Globus pallidus (tissue), 1 donor: ENCODE measurements around the gene ERN2.

Experiments used
- DNase-seq: peaks from one replicate; pipeline ENCODE4 v3.0.0-alpha.2; 2015; ENCODE audit warnings: low spot score

The ERN2 gene

DNA sequence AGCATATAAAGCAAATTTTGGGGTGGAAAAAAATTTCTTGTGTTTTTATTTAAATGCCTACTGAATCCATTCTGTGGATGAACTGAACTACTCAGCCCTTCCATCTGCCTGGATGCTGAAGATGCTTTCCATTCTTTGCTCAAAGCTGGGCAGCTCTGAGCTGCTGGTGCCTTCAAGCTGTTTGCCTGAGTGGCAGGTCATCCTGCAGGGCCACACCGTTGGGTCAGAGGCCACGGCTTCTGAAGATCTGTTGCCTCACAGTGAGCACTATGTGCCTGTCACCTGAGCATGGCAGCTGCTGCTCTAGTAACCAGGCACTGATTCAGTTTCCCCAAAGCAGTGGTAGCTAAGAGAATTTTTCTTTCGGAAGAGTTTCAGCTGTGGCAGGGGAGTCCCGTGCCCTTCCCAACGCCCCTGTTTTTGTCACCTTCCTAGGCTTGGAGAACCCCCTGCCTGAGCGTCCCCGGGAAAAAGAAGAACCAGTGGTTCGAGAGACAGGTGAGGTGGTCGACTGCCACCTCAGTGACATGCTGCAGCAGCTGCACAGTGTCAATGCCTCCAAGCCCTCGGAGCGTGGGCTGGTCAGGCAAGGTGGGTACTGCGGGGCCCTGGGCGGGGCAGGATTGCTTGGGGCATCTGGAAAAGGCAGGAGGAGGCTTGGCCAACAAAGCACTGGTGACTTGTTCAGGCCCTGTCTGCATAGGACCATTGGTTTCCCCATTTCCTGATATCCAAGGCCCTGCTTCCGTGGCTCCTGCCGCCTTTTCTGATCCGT, 25.8 kb downstream of the ERN2 start:
- no peak for DNase-seq

DNA sequence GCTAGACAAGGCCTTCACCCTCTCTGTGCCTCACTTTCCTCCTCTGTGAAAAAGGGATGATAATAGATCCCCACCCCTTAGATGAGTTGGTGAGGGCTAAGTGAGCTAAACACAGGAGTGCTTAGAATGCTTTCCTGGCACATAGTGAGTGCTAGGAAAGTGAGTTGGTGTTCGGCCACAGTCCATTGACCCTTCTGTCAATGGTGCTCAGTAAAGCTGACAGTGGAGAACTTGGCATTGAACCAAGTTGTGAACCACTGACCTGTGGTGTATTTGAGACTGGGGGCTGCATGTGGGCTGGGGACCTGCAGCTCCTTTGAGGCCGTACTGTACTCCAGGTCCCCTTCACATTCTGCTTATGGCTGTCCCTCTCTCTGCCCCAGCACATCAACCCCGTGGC, 29.5 kb downstream of the ERN2 start:
- no peak for DNase-seq

DNA sequence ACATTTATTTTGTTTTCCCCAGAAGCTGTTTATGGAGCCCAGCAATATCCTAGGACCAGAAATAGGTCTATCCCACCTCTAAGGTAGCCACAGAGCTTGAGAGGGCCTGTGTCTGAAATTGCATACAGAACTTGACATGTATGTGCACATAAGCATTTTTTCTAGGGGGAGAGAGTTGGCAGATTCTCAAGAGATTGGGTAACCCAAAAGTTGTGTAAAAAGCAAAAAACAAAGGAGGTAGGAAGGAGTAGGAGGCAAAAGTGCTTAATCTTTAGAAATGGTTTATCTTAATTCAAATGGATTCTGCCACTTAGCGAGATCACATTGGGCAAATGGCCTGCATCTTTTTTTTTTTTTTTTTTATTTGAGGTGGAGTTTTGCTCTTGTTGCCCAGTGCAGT, 30.8 kb downstream of the ERN2 start:
- DNase-seq: no peak

DNA sequence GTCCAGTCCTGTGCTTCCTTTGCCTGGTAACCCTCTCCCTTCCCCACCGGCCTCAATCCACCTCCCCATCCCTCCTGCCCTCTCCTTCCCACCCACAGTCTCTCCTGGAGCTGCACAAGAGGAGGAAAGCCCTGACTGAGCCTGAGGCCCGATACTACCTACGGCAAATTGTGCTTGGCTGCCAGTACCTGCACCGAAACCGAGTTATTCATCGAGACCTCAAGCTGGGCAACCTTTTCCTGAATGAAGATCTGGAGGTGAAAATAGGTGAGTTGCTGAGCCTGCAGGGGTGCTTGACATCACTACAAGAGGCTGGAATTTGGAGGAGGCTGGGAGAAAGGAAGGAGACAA, 33.1 kb downstream of the ERN2 start:
- DNase-seq: no peak

DNA sequence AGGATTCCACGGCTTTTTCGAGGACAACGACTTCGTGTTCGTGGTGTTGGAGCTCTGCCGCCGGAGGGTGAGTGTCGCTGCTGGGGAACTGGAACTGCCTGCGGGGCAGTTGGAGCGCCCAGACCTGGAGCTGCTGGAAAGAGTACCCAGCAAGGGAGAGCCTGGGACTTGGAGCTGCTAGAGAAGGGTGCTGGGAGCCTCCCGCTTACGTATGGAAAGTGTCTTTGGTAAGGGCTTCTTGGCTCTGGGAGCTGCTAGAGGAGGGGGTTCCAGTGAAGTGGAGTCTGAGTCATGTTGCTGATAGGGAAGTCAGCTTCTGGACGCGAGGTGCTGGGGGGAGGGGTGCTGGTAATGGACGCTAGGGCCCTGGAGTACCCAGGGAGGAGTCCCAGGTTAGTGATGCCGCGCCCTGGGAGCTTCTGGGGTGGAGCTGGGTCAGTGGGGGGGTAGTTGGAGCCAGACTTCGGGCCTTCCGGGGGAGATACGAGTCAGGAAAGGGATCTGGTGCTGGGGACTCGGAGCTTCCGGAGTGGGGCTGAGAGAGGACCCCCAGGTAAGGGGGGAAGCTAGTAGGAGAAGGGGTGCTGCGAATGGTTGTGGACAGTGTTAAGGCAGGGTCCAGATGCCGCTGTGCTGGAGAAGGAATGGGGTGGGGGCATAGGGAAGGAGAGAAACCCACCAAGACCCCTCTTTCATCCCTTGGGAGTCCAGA, 33.6 kb downstream of the ERN2 start:
- DNase-seq: no peak

DNA sequence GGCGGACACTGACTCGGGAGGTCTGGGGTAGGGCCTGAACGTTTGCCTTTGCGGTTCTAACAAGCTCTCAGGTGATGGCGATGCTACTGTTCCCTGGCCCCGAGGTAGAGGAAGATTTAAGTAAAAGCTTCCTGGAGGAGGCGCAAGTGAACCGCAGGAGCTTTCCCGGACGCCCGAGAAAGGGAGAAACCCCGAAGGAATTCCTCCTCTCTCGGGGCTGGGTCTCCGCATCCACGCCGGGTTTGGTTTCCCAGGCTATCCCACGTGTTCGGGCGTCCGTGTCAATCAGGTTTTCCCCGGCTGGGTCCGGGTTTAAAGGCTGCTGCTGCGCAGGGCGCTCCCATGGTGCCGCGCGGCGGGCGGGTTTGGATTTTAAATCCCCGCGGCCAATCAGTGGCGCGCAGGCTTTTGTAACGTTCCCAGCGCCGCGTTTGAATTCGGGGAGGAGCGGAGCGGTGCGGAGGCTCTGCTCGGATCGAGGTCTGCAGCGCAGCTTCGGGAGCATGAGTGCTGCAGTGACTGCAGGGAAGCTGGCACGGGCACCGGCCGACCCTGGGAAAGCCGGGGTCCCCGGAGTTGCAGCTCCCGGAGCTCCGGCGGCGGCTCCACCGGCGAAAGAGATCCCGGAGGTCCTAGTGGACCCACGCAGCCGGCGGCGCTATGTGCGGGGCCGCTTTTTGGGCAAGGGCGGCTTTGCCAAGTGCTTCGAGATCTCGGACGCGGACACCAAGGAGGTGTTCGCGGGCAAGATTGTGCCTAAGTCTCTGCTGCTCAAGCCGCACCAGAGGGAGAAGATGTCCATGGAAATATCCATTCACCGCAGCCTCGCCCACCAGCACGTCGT, 34.4 kb downstream of the ERN2 start, which contains the start of gene PLK1:
PLK1 (plus strand) TSS at position 460 of the 844 bp plus-strand sequence; CDS start at position 504, 44 bp downstream.
- DNase-seq: peak; percentile 40

DNA sequence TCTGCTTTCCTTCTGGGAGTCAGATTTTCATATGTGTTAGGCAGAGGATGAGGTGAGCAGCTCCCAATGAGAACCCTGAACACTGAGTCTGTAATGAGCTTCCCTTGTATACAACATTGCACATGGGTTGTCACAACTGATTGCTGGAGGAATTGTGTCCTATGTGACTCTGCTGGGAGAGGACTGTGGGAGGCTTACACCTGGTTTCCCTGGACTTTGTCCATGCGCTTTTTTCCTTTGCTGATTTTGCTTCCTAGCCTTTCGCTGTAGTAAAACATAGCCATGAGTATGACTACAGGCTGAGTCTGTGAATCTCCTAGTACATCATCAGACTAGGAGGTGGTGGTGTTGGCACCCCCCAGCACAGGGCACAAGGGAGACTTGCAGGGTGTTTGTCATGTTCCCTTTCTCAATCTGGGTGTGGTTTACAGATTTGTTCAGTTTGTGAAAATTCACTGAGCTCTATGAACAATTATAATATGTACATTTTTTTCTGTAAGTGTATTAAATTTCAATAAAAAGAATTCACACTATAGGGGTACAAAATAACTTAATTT, 36.0 kb downstream of the ERN2 start:
- DNase-seq: no peak

DNA sequence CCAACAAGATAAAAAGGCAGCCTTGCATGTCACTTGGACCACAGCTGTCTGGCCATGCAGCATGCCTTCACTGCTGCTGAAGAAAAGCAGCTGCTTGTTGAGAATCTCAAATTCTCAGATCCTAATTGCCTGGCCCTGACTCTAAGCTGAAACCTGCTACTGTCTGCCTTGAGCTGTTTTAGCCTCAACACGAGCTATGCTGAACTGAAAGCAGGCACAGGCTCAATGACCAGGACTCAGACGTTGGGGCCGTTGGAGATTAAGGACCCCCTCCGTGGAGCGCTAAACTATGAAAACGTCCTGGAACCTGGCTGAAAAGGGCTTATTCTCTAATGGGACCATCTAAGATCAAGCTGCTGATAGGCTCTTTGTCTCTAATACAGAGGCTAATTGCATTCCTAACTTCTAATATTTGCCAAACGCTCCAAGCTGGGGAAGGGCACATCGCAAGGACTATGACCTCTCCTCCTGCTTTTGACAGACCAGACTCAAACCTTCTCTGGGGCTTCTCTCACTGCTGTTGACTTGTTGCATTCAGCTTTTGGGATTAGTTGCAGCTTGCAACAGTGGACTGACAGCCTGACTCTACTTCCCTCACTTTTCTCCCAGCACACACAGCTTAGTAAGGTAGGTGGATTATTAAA, 38.9 kb downstream of the ERN2 start:
- no peak for DNase-seq

DNA sequence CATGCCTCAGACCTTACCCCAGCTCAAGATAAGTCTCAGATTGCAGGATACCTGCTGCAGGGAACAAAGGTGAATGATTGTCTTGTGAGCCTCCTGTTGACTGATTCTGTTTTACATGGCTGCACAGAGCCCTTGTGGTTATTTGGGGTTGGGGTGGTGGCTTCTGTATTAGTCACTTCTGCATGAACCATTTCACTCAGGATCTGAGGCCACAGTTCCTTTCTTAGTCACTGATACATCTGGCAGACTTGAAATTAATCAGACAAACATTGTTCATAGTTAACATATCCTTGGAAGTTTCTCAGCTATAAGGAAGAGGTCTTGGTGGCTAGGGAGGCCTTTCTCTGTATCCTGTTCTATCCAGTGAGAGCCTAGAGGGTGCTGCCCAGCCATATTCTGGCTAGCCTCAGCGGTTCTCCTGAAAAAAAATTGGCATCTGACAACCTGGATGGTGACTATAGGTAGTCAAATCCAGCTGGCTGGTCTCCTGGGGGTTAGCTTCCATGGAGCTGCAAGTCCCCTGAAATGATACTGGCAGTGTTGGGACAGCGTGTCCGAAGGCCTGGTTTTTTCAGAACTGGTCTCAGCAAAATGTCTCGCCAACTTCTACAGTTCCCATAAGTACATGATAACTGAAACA, 42.8 kb downstream of the ERN2 start:
- peak; percentile 29 for DNase-seq

DNA sequence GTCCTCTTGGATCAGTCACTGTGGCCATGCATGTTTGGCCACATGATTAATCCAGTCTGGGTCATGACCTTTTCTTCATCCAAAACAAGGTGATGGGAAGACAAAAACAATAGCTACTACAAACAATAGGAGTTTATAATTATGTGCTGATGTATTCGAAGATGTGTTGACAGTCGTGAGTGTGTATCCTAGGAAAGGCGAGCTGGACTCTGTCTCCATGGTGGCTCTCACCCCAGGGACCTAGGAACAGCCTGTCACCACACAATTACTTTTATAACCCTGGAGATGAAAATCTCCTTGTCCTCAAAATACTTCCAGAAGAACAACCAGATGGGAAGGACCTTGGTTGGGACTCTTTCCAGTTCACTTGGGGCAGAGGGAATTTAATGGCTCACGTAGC, 44.1 kb downstream of the ERN2 start:
- DNase-seq: no peak

DNA sequence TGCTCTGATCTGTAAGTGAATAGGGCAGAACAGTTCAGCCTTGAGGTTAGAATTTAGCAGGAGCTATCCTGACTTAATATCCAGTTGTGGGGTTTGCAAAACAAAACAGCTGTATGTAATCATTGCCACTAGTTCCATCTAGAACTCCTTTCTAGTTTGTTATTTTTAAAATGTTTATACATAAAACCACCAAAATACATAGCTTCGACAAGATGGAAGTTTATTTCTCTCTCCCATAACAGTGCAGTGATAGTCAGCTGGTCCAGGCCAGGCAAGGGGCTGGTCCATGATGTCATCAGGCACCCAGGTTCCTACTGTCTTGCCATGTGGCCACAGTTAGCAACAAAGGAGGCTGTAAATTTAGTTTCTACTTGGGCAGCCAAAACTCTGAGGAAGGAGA, 44.8 kb downstream of the ERN2 start:
- DNase-seq: no peak

DNA sequence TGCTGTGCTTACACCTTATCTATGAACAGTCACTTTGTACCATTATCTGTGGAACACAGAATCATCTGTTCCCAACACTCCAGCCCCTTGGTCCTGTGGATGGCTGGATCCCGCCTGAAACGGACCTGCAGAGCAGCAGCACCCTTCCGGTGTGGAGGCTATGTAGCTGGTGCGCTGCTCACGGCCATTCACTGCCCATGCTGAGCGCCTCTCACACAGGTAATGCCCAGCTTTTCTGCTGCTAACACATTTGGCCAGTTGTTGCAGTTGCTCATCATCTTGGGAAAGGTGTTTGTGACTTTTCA, 45.7 kb downstream of the ERN2 start:
- no peak for DNase-seq

DNA sequence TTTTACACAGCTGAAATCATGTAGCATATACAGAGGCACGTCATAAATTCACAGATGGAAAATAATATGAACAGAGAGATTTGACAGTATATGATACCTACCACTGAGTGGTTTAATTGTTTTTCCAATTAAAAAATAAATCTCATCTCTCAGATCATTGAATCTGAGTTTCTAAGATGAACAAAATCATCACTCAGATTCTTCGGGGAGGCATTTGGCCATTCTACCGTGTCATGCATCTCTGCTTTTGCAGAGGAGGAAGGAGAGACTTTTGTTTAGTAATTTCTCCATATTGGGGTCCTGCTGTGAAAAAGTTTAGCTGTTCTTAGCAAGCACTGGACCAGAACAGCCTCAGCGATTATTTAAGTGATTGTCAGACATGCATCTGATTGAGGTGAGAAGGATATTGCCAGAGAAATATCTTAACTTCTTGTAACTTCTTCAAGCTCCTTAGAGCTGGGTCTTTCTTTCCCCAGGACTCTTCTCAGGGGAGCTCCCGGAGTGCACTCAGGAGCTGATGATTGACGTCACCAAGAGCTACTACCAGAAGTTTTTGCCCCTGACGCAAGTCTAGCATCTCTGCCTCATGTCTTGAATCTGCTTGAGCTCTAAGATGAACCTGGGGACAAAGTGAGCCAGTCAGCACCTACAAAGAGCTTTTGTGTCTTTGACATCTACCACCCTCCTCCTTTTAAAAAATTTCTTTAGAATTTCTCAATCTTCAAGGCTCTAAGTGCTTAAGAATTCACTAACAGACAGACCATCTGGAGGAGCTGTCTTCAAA, 46.3 kb downstream of the ERN2 start:
- no peak for DNase-seq

DNA sequence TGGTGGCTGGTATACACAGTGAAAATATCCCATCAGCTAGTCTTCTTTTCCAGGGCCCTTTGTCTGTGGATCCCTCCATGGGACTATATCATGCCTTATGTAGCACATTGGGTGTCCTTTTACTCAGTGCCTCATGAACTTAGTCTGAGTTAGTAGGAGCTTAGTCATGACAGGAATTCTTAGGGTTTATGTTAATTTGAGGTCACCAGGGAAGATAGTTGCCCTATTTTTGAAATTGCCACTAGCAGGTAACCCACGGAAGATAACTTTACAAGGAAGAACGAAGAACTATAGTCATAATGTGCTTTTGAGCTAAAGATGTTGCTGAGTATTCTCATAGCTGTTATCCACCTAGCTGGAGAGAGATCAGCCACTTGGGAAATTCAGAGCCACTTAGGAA, 49.1 kb downstream of the ERN2 start:
- DNase-seq: no peak

DNA sequence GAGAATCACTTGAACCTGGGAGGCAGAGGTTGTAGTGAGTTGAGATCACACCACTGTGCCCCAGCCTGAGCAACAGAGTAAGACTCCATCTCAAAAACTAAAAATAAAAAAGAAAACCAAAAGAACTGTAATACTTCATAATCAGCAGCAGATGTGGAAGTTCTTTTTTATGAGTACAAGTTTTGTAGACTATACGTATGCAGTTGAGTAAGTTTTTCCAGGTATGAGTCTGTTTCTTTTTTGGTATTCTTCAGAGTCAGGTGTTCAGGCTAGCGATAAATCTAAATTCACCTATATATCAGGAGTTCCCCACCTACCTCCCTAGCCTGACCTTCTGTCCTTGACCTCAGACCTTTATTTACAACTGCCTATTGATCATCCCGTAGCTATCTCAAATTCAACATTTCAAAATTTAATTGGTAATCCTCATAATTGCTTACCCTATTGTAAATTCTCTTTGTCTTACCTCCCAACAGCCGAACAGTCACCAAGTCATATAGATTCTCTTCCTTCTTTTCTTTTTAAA, 61.0 kb downstream of the ERN2 start:
- DNase-seq: no peak

DNA sequence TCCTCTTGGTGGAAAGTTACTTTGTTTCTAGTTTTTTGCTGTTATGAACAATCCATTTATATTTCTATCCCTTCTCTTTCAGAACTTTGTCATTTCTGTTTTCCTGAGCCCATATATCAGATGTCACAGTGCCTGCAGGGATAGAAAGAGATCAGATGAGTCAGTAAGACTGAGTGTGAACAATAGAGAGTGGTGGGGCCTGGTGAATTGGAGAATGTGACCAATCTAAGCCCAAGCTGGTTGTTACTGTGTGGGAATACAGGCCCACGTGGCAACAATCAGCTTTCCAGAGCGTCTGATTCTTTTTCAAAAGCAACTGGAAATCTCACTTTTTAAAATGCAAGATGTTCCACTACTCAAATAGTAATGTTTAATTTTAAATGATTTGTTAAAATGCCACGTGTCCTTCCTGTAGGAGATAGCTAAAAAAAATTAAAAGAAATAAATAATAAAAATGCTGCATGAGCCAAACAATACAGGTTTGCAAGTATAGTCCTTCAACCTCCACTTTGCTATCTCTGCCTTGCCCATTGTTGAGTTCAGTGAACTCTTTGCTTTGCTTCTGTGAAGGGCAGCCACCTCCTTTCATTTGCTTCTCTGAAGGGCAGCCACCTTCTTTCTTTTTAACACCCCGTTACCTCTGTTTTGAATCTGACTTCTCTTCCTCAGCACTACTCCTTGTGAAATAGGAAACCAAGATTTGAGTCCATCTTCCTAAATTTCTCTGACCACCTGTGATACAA, 62.2 kb downstream of the ERN2 start:
- DNase-seq: no peak

DNA sequence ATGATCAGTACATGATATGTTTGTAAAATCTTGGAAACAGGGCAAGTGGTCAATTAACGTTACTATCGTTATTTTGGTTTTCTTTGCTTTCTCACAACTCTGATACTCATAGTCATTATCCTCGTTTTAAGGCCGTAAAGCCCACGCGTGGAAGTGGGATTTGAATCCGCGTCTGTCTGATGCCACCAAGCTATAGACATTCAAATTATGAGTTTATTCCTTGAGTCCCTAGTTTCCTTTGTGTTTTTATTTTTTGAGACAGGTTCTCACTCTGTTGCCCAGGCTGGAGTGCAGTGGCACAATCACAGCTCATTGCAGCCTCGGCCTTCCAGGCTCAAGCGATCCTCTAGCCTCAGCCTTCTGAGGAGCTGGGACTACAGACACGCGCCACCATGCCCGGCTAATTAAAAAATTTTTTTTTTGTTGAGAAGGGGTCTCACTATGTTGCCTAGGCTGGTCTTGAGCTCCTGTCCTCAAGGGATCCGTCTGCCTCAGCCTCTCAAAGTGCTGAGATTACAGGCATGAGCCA, 70.7 kb downstream of the ERN2 start:
- DNase-seq: no peak

DNA sequence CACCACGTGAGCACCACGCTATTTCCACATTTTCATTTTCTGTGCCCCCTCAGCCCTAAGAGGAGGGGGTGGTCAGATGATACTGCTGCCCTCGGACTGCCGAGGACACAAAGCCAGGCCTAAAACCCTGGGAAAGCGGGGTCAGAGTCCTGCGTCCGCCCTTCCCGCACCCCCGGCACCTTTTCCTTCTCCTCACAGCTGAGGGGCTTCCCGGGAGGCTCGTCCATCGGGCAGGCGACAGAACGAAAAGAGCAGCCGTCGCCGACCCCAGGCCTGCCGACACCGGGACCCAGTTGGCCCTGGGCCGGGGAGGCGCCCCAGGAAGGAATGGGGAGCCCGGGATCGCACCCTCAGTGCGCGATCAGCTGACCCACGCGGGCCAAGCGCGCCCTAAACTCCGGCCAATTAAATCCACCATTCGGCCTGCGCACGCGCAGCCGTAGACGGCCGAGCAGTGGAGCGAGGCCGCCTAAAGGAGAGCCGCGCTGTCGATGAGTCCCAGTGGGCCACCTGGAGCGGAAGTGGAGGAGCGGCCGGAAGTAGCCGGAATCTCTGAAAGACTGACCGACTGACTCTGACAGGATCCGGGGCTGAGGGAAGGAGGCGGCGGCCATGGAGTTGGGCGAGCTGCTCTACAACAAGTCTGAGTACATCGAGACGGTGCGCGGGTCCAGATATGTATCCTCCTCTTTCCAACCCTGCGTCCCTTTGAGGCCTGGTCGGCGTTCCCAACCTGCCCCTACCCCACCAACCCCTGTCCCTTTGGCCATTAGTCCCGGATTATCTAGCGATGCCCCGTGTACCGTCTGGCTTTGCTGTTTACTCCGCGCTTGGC, 71.9 kb downstream of the ERN2 start, which contains the start of the genes DCTN5 and PALB2:
DCTN5 (plus strand) TSS at position 536 of the 835 bp plus-strand sequence; CDS start at position 613, 77 bp downstream.
PALB2 (minus strand) TSS at position 380 of the 835 bp plus-strand sequence; CDS start at position 227, 153 bp downstream.
- peak; percentile 90 for DNase-seq

DNA sequence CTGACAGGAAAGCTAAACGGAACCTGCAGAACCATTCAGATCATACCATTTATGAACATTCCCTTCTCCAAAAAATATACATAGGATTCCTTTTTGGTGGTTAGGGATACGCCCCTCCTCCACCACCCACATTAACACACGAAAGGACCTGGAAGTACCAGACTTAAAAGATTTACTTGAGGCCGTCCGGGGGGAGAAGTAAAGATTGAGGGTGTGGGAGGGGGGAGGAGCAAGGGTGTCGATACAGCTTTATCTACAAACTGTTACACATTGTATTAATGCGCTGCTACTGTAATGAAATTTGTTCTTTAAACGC, 72.4 kb downstream of the ERN2 start:
- no peak for DNase-seq
